OCI-LY3 (cell line): ENCODE results near the gene NBPF4.
"Not testable (repeated sequence)": the region's sequence is repeated elsewhere in the genome, so short reads cannot be mapped to it uniquely, and the experiment has no call there.

ENCODE experiments used
- EZH2phosphoT487 ChIP-seq: fragments of 200-600 bp; shearing (Covaris generic); IDR thresholded peaks from 2 replicates; pipeline ENCODE4 v1.6.1; 2018; ENCODE audit warnings: antibody characterized with exemption, mixed run types, low read depth
- TF ChIP-seq, protein P1 (sequence below): fragments of 200-600, 300-600 bp; sonication (generic); IDR thresholded peaks from 2 replicates; pipeline ENCODE4 v1.5.1; 2014; ENCODE audit warnings: antibody characterized with exemption, low read length, low read depth

- TF ChIP-seq, protein P1, sequence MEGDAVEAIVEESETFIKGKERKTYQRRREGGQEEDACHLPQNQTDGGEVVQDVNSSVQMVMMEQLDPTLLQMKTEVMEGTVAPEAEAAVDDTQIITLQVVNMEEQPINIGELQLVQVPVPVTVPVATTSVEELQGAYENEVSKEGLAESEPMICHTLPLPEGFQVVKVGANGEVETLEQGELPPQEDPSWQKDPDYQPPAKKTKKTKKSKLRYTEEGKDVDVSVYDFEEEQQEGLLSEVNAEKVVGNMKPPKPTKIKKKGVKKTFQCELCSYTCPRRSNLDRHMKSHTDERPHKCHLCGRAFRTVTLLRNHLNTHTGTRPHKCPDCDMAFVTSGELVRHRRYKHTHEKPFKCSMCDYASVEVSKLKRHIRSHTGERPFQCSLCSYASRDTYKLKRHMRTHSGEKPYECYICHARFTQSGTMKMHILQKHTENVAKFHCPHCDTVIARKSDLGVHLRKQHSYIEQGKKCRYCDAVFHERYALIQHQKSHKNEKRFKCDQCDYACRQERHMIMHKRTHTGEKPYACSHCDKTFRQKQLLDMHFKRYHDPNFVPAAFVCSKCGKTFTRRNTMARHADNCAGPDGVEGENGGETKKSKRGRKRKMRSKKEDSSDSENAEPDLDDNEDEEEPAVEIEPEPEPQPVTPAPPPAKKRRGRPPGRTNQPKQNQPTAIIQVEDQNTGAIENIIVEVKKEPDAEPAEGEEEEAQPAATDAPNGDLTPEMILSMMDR: not testable (repeated sequence)
- TF ChIP-seq EZH2phosphoT487: not testable (repeated sequence)
Observed at GRCh38 chr1:108260578-108261259, 16.8 kb upstream of the NBPF4 start.
